Mesenchymal stem cell (in vitro differentiated cells and primary cell): ENCODE data around the gene PLCL1.

ENCODE experiments used
- DNase-seq: peaks from one replicate; pipeline ENCODE4 v3.0.0-alpha.2; 2013
- H2AFZ ChIP-seq: one replicate; pipeline ENCODE4 v1.6.1; 2013; ENCODE audit warnings: low read depth, mild to moderate bottlenecking, control low read depth, inconsistent platforms, low read length, moderate library complexity
- H2AK5ac ChIP-seq: 2 replicates; pipeline ENCODE4 v1.6.1; 2013; ENCODE audit warnings: low read length, moderate library complexity, mild to moderate bottlenecking, inconsistent platforms; ENCODE audit not compliant: severe bottlenecking
- H2BK120ac ChIP-seq: one replicate; pipeline ENCODE4 v1.6.1; 2013; ENCODE audit warnings: low read depth, mild to moderate bottlenecking, inconsistent platforms, low read length, moderate library complexity
- H2BK12ac ChIP-seq, 2 experiments: one replicate each; pipeline ENCODE4 v1.6.1; 2013; ENCODE audit warnings: inconsistent platforms in 2 of 2, low read length in 2 of 2, mild to moderate bottlenecking in 2 of 2, moderate library complexity in 2 of 2, control low read depth in 1 of 2
- H2BK15ac ChIP-seq: one replicate; pipeline ENCODE4 v1.6.1; 2013; ENCODE audit warnings: mild to moderate bottlenecking, low read depth, inconsistent platforms; ENCODE audit not compliant: poor library complexity, severe bottlenecking
- H2BK5ac ChIP-seq: 2 replicates; pipeline ENCODE4 v1.6.1; 2013; ENCODE audit warnings: low read depth, mild to moderate bottlenecking, low read length, control low read depth, inconsistent platforms; ENCODE audit not compliant: poor library complexity, severe bottlenecking
- H3K14ac ChIP-seq, 2 experiments: one replicate each; pipeline ENCODE4 v1.6.1; 2013; ENCODE audit warnings: inconsistent platforms in 2 of 2, low read length in 2 of 2, control low read depth in 1 of 2, mild to moderate bottlenecking in 1 of 2, moderate library complexity in 1 of 2
- H3K18ac ChIP-seq, 2 experiments: one replicate each; pipeline ENCODE4 v1.6.1; 2013; ENCODE audit warnings: inconsistent platforms in 2 of 2, low read length in 2 of 2, control low read depth in 1 of 2, low read depth in 1 of 2, mild to moderate bottlenecking in 1 of 2
- H3K23ac ChIP-seq, 2 experiments: one replicate each; pipeline ENCODE4 v1.6.1; 2013; ENCODE audit warnings: inconsistent platforms in 2 of 2, low read length in 2 of 2, mild to moderate bottlenecking in 2 of 2, moderate library complexity in 2 of 2, control low read depth in 1 of 2
- H3K27ac ChIP-seq: 2 replicates; pipeline ENCODE4 v1.5.1; 2013; ENCODE audit warnings: mild to moderate bottlenecking, moderate library complexity, low read length, control low read depth, inconsistent platforms; ENCODE audit not compliant: poor library complexity, severe bottlenecking
- H3K27me3 ChIP-seq, 2 experiments: 2 replicates each; pipeline versions ENCODE4 v1.6.1 to v1.7.0; 2013; ENCODE audit warnings: low read length in 2 of 2, mild to moderate bottlenecking in 2 of 2, moderate library complexity in 2 of 2, control low read depth in 1 of 2, inconsistent platforms in 1 of 2; ENCODE audit not compliant: control insufficient read depth in 1 of 2, insufficient read depth in 1 of 2
- H3K36me3 ChIP-seq, 2 experiments: 2 replicates each; pipeline versions ENCODE4 v1.6.1 to v1.7.0; 2013; ENCODE audit warnings: low read length in 2 of 2, control low read depth in 1 of 2, inconsistent platforms in 1 of 2, low read depth in 1 of 2, mild to moderate bottlenecking in 1 of 2; ENCODE audit not compliant: insufficient read depth in 2 of 2, control insufficient read depth in 1 of 2
- H3K4ac ChIP-seq, 2 experiments: one replicate each; pipeline ENCODE4 v1.6.1; 2013; ENCODE audit warnings: inconsistent platforms in 2 of 2, low read length in 2 of 2, mild to moderate bottlenecking in 2 of 2, moderate library complexity in 2 of 2, control low read depth in 1 of 2, low read depth in 1 of 2
- H3K4me1 ChIP-seq: 2 replicates; pipeline ENCODE4 v1.6.1; 2013; ENCODE audit warnings: low read depth, low read length, control low read depth; ENCODE audit not compliant: control insufficient read depth, insufficient read depth
- H3K4me2 ChIP-seq: 2 replicates; pipeline ENCODE4 v1.6.1; 2013; ENCODE audit warnings: low read length, mild to moderate bottlenecking, inconsistent platforms; ENCODE audit not compliant: poor library complexity, severe bottlenecking
- H3K4me3 ChIP-seq, 2 experiments: 2 replicates each; pipeline versions ENCODE4 v1.5.1 to v1.7.0; 2013; ENCODE audit warnings: low read length in 2 of 2, mild to moderate bottlenecking in 2 of 2, control low read depth in 1 of 2, low read depth in 1 of 2; ENCODE audit not compliant: insufficient read depth in 1 of 2
- H3K79me1 ChIP-seq: replicated peaks from 2 replicates; pipeline ENCODE4 v1.6.1; 2013; ENCODE audit warnings: mild to moderate bottlenecking, control low read depth, low read length, inconsistent platforms; ENCODE audit not compliant: poor library complexity, severe bottlenecking
- H3K9ac ChIP-seq: 2 replicates; pipeline ENCODE4 v1.7.0; 2013; ENCODE audit warnings: mild to moderate bottlenecking, low read length, moderate library complexity
- H3K9me3 ChIP-seq: 2 replicates; pipeline ENCODE4 v1.7.0; 2013; ENCODE audit warnings: mild to moderate bottlenecking, low read length; ENCODE audit not compliant: control insufficient read depth
- H4K8ac ChIP-seq: one replicate; pipeline ENCODE4 v1.6.1; 2013; ENCODE audit warnings: inconsistent platforms, mild to moderate bottlenecking, low read length, moderate library complexity
- H4K91ac ChIP-seq: one replicate; pipeline ENCODE4 v1.6.1; 2013; ENCODE audit warnings: mild to moderate bottlenecking, low read length, inconsistent platforms
- WGBS: methylation state at CpG from one replicate; pipeline ENCODE4 v1.1.7; 2013; ENCODE audit warnings: mixed read lengths; 5-methylcytosine and 5-hydroxymethylcytosine counted together

Gene PLCL1

DNA sequence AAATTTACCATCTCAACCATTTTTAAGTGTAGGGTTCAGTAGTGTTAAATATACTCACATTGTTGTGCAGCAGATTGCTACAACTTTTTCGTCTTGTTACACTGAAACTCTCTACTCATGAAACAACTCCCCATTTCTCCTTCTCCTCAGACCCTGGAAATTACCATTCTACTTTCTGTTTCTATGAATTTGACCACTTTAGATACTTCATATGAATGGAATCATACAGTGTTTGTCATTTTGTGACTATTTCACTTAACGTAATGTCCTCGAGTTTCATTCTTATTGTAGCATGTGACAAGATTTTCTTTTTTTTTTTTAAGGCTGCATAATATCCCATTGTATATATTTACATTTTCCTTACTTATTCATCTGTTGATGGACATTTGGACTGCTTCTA lies 203.8 kb downstream of the PLCL1 start:
- no peak overlapping the region for H3K14ac ChIP-seq
- H3K4me1 ChIP-seq = no peaks in the 10 kb centered on the region
- H2BK120ac ChIP-seq = no peak overlapping the region
- no peak for DNase-seq
- no peak overlapping the region for H2BK15ac ChIP-seq
- H4K8ac ChIP-seq = no peak overlapping the region
- H2BK12ac ChIP-seq = no peak overlapping the region
- no peak overlapping the region for H2BK5ac ChIP-seq
- no peak overlapping the region for H3K9ac ChIP-seq
- H3K27ac ChIP-seq = no peak overlapping the region
- H3K4me2 ChIP-seq = no peak overlapping the region
- no peak overlapping the region for H3K18ac ChIP-seq
- H4K91ac ChIP-seq = no peak overlapping the region
- H3K4ac ChIP-seq = no peak overlapping the region
- no peaks in the 10 kb centered on the region for H3K27me3 ChIP-seq
- H3K23ac ChIP-seq = no peak overlapping the region
- no peak overlapping the region for H2AK5ac ChIP-seq
- no peak overlapping the region for H2AFZ ChIP-seq
- H3K79me1 ChIP-seq = no peaks in the 10 kb centered on the region
- peaks cover 9% of the 10 kb centered on the region for H3K9me3 ChIP-seq
- 100% methylated on average over 1 of the region's 3 CpGs for WGBS
- H3K4me3 ChIP-seq = no peak overlapping the region
- H3K36me3 ChIP-seq = no peaks in the 10 kb centered on the region

DNA sequence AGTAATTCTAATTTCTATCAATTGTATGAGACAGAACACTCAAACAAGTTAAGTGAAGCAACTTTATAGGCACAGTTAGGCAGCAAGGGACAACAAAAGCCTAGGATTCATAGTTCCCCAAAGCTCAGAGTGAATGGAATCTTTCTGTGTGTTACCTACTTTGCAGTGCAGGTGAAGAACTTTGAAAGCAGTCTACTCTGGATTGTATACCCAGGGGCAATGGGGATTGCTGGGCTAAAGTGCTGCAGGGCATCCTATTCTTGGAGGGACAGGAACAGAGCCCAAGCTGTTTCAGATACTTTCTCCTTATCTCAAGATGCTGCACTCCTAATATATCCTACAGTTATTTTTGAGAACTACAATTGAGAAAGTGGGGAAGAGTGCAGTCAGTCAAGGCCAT lies 207.6 kb downstream of the PLCL1 start:
- H3K4me3 ChIP-seq = no peak overlapping the region
- no peak overlapping the region for H2AFZ ChIP-seq
- H2AK5ac ChIP-seq = no peak overlapping the region
- no peak overlapping the region for H3K27ac ChIP-seq
- no peak overlapping the region for H4K8ac ChIP-seq
- H3K4me2 ChIP-seq = no peak overlapping the region
- H2BK12ac ChIP-seq = no peak overlapping the region
- no peak overlapping the region for H3K18ac ChIP-seq
- no peak overlapping the region for H2BK15ac ChIP-seq
- H2BK5ac ChIP-seq = no peak overlapping the region
- no peak overlapping the region for H3K14ac ChIP-seq
- no peak for DNase-seq
- no peak overlapping the region for H3K9ac ChIP-seq
- no peaks in the 10 kb centered on the region for H3K4me1 ChIP-seq
- H3K27me3 ChIP-seq = no peaks in the 10 kb centered on the region
- H3K9me3 ChIP-seq = peaks cover 9% of the 10 kb centered on the region
- H3K36me3 ChIP-seq = no peaks in the 10 kb centered on the region
- H3K4ac ChIP-seq = no peak overlapping the region
- H2BK120ac ChIP-seq = no peak overlapping the region
- H3K79me1 ChIP-seq = no peaks in the 10 kb centered on the region
- H4K91ac ChIP-seq = no peak overlapping the region
- H3K23ac ChIP-seq = no peak overlapping the region

DNA sequence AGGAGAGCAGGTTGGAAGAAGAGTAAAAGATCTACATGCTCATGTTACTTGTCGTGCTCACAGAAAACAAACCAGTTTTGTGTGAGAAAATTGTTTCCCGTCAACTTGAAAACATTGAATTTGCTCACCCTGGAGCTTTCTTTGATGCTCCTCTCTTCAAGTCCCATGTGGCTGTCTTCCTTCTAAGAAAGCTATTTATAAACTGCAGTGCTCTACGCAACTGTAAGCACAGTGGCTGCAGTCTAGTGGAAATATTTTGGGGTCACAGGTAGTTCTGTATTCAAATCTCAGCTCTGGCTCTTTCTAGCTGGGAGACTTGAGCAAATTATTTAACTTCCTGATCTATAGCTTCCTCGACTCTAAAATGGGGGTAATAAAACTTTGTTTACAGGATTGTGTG lies 211.8 kb downstream of the PLCL1 start:
- no peak overlapping the region for H4K8ac ChIP-seq
- H2BK15ac ChIP-seq = no peak overlapping the region
- H2BK12ac ChIP-seq = no peak overlapping the region
- 91% methylated on average over 4 of the region's 4 CpGs for WGBS
- no peak overlapping the region for H2AK5ac ChIP-seq
- no peak overlapping the region for H3K18ac ChIP-seq
- no peaks in the 10 kb centered on the region for H3K4me1 ChIP-seq
- no peak overlapping the region for H3K9ac ChIP-seq
- no peak overlapping the region for H2AFZ ChIP-seq
- H3K4ac ChIP-seq = no peak overlapping the region
- H2BK120ac ChIP-seq = no peak overlapping the region
- no peaks in the 10 kb centered on the region for H3K36me3 ChIP-seq
- H3K79me1 ChIP-seq = no peaks in the 10 kb centered on the region
- H3K14ac ChIP-seq = no peak overlapping the region
- no peak overlapping the region for H3K4me3 ChIP-seq
- no peak overlapping the region for H3K27ac ChIP-seq
- no peak overlapping the region for H3K23ac ChIP-seq
- H4K91ac ChIP-seq = no peak overlapping the region
- no peaks in the 10 kb centered on the region for H3K27me3 ChIP-seq
- no peak overlapping the region for H3K4me2 ChIP-seq
- H3K9me3 ChIP-seq = peaks cover 9% of the 10 kb centered on the region
- H2BK5ac ChIP-seq = no peak overlapping the region
- DNase-seq = no peak

DNA sequence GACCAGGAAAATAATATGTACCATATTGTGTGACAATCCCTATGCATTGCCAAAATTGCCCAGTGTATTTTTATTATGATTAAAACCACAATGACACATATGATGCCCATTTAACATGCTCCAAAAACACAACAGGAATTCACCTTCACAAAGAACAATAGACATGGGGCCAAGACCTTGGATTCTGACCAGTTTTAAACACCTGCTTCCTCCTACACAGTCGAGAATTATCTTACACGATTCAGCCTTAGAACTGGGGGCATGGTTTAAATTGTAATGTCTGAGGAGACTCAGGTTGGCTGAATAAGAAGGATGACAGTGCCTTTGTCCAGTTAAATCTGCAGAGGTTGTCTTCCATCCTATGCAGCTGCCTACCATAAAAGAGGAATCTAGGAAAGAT lies 212.7 kb downstream of the PLCL1 start:
- no peaks in the 10 kb centered on the region for H3K79me1 ChIP-seq

More for the DNA sequence above, 212.7 kb downstream of the PLCL1 start:
- H2AK5ac ChIP-seq = no peak overlapping the region
- no peak overlapping the region for H3K4me3 ChIP-seq
- no peak overlapping the region for H3K4ac ChIP-seq
- no peak overlapping the region for H3K14ac ChIP-seq
- no peak overlapping the region for H3K27ac ChIP-seq
- peaks cover 3% of the 10 kb centered on the region for H3K9me3 ChIP-seq
- no peak overlapping the region for H3K4me2 ChIP-seq
- no peak overlapping the region for H2BK15ac ChIP-seq
- no peak overlapping the region for H3K18ac ChIP-seq
- H2BK12ac ChIP-seq = no peak overlapping the region
- no peak overlapping the region for H4K91ac ChIP-seq
- H3K9ac ChIP-seq = no peak overlapping the region
- no peak overlapping the region for H2BK120ac ChIP-seq
- no peak for DNase-seq
- H3K27me3 ChIP-seq = no peaks in the 10 kb centered on the region
- no peaks in the 10 kb centered on the region for H3K36me3 ChIP-seq
- H2AFZ ChIP-seq = no peak overlapping the region
- H3K23ac ChIP-seq = no peak overlapping the region
- H3K4me1 ChIP-seq = no peaks in the 10 kb centered on the region
- WGBS = 100% methylated on average over 2 of the region's 2 CpGs
- H4K8ac ChIP-seq = no peak overlapping the region
- H2BK5ac ChIP-seq = no peak overlapping the region
